Endothelial cell of umbilical vein (primary cell): ENCODE measurements around the gene CEP19. TPM values are rescaled to one million over a fixed set of nuclear protein-coding genes. Genes with fewer than 3 reads are reported as not detected.

ENCODE experiments used
- BruUV-seq: library from RNA; stranded (reverse); fragments of 400-500 nt; replicated peaks from 2 replicates; lab custom pipeline; 2021; lab: Mats Ljungman, UMichigan
- CTCF ChIA-PET: fragments of 300-600, 350-600 bp; sonication (Branson Sonifier 250); formaldehyde crosslinking; loops from one replicate; lab custom pipeline; 2021; ENCODE audit warnings: antibody characterized with exemption, inconsistent platforms; lab: Charles Lee
- POLR2A ChIA-PET: fragments of 300-600, 350-600 bp; sonication (Branson Sonifier 250); formaldehyde crosslinking; loops from one replicate; lab custom pipeline; 2021; ENCODE audit warnings: antibody characterized with exemption, inconsistent platforms; lab: Charles Lee
- DNase-seq: peaks from one replicate; pipeline ENCODE4 v3.0.0-alpha.2; 2011; ENCODE audit warnings: low read depth, low spot score
- FAIRE-seq: peaks from 2 replicates; lab custom pipeline; 2011; peaks lifted over from hg19 to GRCh38; lab: Jason Lieb, UNC
- H2AFZ ChIP-seq: 2 replicates; pipeline ENCODE4 v1.6.0; 2012; ENCODE audit warnings: low read depth, low read length, control low read depth, inconsistent platforms
- H3K27ac ChIP-seq: 2 replicates; pipeline ENCODE4 v1.5.1; 2011; ENCODE audit warnings: low read depth, mild to moderate bottlenecking, control low read depth, low read length, moderate library complexity; ENCODE audit not compliant: insufficient read depth
- H3K27me3 ChIP-seq, 2 experiments: 2 replicates each; pipeline versions ENCODE4 v1.6.0 to v1.6.1; 2011; ENCODE audit warnings: low read length in 2 of 2, mixed read lengths in 1 of 2; ENCODE audit not compliant: control insufficient read depth in 2 of 2, insufficient read depth in 2 of 2
- H3K36me3 ChIP-seq, 2 experiments: 2 replicates in 1 of 2; 3 replicates in 1 of 2; pipeline ENCODE4 v1.5.1; 2011; ENCODE audit warnings: low read length in 2 of 2, mild to moderate bottlenecking in 1 of 2, moderate library complexity in 1 of 2; ENCODE audit not compliant: control insufficient read depth in 2 of 2, insufficient read depth in 2 of 2; ENCODE audit errors: extremely low read depth in 1 of 2
- H3K4me1 ChIP-seq: 3 replicates; pipeline ENCODE4 v1.5.1; 2011; ENCODE audit warnings: mild to moderate bottlenecking, low read length; ENCODE audit not compliant: control insufficient read depth, insufficient read depth; ENCODE audit errors: extremely low read depth
- H3K4me2 ChIP-seq: 2 replicates; pipeline ENCODE4 v1.6.1; 2011; ENCODE audit warnings: low read length, control low read depth, mixed read lengths; ENCODE audit not compliant: insufficient read depth
- H3K4me3 ChIP-seq, 3 experiments: fragments of 200-600 bp in 1 of 3; sonication (generic), shearing (Covaris generic) in 1 of 3; replicated peaks in 1 of 3; 2 replicates each; pipeline ENCODE4 v1.5.1; 2011 to 2016; ENCODE audit warnings: control low read depth in 3 of 3, low read length in 3 of 3, mild to moderate bottlenecking in 2 of 3, inconsistent platforms in 1 of 3, low read depth in 1 of 3, moderate library complexity in 1 of 3; ENCODE audit not compliant: insufficient read depth in 1 of 3
- H3K79me2 ChIP-seq: 2 replicates; pipeline ENCODE4 v1.6.0; 2012; ENCODE audit warnings: low read length, inconsistent platforms; ENCODE audit not compliant: control insufficient read depth, insufficient read depth
- H3K9ac ChIP-seq: replicated peaks from 2 replicates; pipeline ENCODE3; 2011; ENCODE audit warnings: low read length, control low read depth; ENCODE audit not compliant: insufficient read depth; ENCODE audit errors: extremely low read depth
- H3K9me1 ChIP-seq: replicated peaks from 3 replicates; pipeline ENCODE4 v1.6.0; 2011; ENCODE audit warnings: mild to moderate bottlenecking, low read length; ENCODE audit not compliant: control insufficient read depth, insufficient read depth; ENCODE audit errors: extremely low read depth
- H3K9me3 ChIP-seq: replicated peaks from 2 replicates; pipeline ENCODE4 v1.5.1; 2012; ENCODE audit warnings: low read length, inconsistent platforms; ENCODE audit not compliant: control insufficient read depth, insufficient read depth
- H4K20me1 ChIP-seq: replicated peaks from 2 replicates; pipeline ENCODE3; 2011; ENCODE audit warnings: mild to moderate bottlenecking, low read length; ENCODE audit not compliant: control insufficient read depth, insufficient read depth; ENCODE audit errors: extremely low read depth
- EZH2 ChIP-seq: IDR thresholded peaks from 2 replicates; pipeline ENCODE4 v1.6.1; 2012; ENCODE audit warnings: borderline replicate concordance, low read depth, mild to moderate bottlenecking, moderate library complexity, low read length, inconsistent platforms; ENCODE audit not compliant: severe bottlenecking
- FOS ChIP-seq: IDR thresholded peaks from 2 replicates; pipeline ENCODE4 v1.6.1; 2011; ENCODE audit warnings: mild to moderate bottlenecking, low read length, moderate library complexity, borderline replicate concordance; ENCODE audit not compliant: insufficient read depth
- GATA2 ChIP-seq: IDR thresholded peaks from 2 replicates; pipeline ENCODE4 v1.7.0; 2011; ENCODE audit warnings: low read depth, mild to moderate bottlenecking, moderate library complexity, mixed read lengths, low read length; ENCODE audit not compliant: insufficient read length, insufficient read depth
- JUN ChIP-seq: IDR thresholded peaks from 2 replicates; pipeline ENCODE4 v1.6.1; 2011; ENCODE audit warnings: borderline replicate concordance, low read depth; ENCODE audit not compliant: insufficient read length, insufficient read depth
- MYC ChIP-seq: IDR thresholded peaks from one replicate; pipeline ENCODE4 v1.6.1; 2011; ENCODE audit warnings: mild to moderate bottlenecking, low read depth, low read length
- POLR2A ChIP-seq: IDR thresholded peaks from 2 replicates; pipeline ENCODE4 v1.6.1; 2012; ENCODE audit warnings: low read depth, mild to moderate bottlenecking, control low read depth, low read length
- POLR2AphosphoS5 ChIP-seq: IDR thresholded peaks from 2 replicates; pipeline ENCODE4 v1.6.1; 2012; ENCODE audit warnings: low read depth, mild to moderate bottlenecking, control low read depth, low read length, moderate library complexity; ENCODE audit not compliant: insufficient read depth
- dilution Hi-C: fragments of 300-500 bp; cut with MboI; formaldehyde crosslinking; loops from one replicate; pipeline ENCODE4 v1.15.0; 2019; ENCODE audit warnings: low sequenced_read_pairs; ENCODE audit not compliant: extremely low pct_ligation_motif_present
- intact Hi-C: fragments of 100-400 bp; cut with micrococcal nuclease; formaldehyde crosslinking; loops from one replicate; pipeline ENCODE4 v1.10.0; 2022
- polyA plus RNA-seq, 4 experiments: library from polyadenylated mRNA; depleted of rRNA in 3 of 4; stranded (reverse) in 3 of 4; unstranded in 1 of 4; fragments of >200 nt; gene quantifications; 2 replicates each; pipeline versions ENCODE4 v1.2.1 to v1.2.3, GENCODE V29; 2011 to 2012; ENCODE audit warnings: missing spikeins in 1 of 4
- total RNA-seq: library from RNA; stranded (reverse); gene quantifications from 2 replicates; pipeline ENCODE4 v1.2.3, GENCODE V29; 2021
- TF ChIP-seq, protein P1 (sequence below): IDR thresholded peaks from 2 replicates; pipeline ENCODE4 v1.6.1; 2011; ENCODE audit not compliant: insufficient read depth, insufficient read length
- TF ChIP-seq, protein P2 (sequence below), 2 donors: IDR thresholded peaks; 1 replicate in 1 of 2; 2 replicates in 1 of 2; pipeline ENCODE4 v1.5.1; 2011; ENCODE audit warnings: low read length in 2 of 2, mild to moderate bottlenecking in 2 of 2, moderate library complexity in 2 of 2, control low read depth in 1 of 2, inconsistent platforms in 1 of 2, low read depth in 1 of 2; ENCODE audit not compliant: insufficient read depth in 1 of 2; ENCODE audit errors: extremely low read depth in 1 of 2

Gene CEP19
- total and polyA plus RNA-seq, 2 donors (not counting 3 experiments of a cell fraction or from before 2014, with no cell fraction given), result 0.87 to 1.6 TPM

DNA sequence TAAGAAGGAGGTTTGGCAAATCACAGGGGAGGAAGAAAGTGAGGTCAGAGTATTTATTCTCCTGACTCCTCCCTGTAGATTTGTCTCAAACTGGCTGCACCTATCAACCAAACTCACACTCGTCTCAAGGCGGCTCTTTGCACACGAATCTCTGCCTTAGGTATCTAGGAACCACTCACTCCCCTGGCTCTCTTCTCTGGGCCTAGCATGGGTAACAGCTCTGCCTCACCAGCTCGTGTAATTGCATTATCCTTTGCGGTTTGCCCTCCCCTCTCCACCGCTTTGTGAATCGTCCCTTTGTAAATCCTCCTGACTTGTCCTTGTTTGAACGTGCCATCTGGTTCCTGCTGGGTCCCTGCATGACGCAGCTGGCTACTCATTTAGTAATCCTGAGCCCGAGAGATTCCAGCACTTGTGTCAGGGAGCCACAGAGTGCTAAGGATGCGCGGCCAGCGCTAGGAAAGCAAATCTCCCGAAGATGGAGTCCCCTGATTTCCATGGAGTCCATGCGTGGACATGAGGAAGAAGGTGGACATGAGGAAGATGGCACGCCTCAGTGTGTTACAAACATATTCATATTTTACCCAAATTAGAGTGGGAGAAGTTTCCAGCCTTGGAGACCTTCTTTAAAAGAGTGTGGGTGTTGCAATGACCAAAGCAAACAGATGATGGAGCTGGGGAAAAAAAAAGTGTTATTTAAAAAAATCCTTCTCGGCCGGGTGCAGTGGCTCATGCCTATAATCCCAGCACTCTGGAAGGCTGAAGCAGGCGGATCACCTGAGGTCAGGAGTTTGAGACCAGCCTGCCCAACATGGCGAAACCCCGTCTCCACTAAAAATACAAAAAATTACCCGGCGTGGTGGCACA is 45.8 kb downstream of the CEP19 start:
- no TSS peak for BruUV-seq
- Histone ChIP-seq H3K4me2 (no peak overlapping the region), H3K4me3 (no peak overlapping the region), H3K4me1 (peaks cover 7% of the 10 kb centered on the region), H2AFZ (no peak overlapping the region), H3K9me3 (no peaks in the 10 kb centered on the region), H3K36me3 (no peaks in the 10 kb centered on the region), H3K9ac (no peak overlapping the region), H3K9me1 (no peaks in the 10 kb centered on the region), H3K79me2 (no peaks in the 10 kb centered on the region), H3K27ac (no peak overlapping the region), H3K27me3 (peaks cover 0 to 2% of the 10 kb centered on the region in 2 experiments), H4K20me1 (no peaks in the 10 kb centered on the region)
- ChIA-PET POLR2A (no interaction called here), CTCF (no interaction called here)
- no peak for TF ChIP-seq POLR2AphosphoS5
- no peak for FAIRE-seq
- intact Hi-C loops (no loop called here), dilution Hi-C loops (no loop called here)
- no peak for DNase-seq

DNA sequence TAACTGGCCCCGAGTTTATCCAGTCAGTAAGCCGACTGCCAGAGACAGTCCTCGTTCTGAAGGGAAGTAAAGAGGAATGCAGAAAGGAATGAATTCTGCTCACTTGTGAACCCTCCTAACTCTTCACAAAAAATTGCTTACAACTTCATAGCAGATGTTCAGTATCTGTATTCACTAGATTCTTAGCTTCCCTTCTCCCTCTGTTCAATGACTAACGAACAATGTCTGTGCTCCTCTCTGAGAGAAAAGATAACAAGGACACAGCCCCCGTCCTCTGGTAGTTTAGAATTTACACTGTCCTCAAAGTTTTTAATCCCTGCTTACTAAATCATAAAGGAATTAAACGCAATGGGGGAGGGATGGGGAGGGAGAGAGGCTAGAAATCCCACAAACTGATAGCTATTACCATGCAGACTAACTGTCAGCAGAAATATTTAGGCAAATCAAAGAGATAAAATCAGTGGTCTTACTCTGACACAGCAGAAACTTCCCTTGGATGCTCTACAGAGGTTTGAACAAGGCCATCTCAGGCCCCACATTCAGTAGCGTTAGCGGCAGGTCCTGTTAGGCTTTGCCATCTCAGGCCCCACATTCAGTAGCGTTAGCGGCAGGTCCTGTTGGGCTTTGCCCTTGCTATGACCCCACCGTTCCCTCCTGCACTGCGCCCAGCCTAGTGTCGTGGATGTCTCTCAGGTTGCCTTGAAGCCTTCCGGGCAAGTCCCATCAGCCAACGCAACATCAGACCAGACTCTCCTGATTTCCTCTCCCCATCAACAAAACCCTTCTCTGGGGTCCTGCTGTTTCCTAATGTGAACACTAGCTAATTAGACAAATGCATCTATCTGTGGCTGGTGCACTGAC is 49.1 kb downstream of the CEP19 start:
- BruUV-seq, result no TSS peak
- Histone ChIP-seq H3K36me3 (no peaks in the 10 kb centered on the region), H3K9ac (no peak overlapping the region), H3K27ac (no peak overlapping the region), H3K4me3 (no peak overlapping the region), H3K79me2 (no peaks in the 10 kb centered on the region), H3K9me3 (no peaks in the 10 kb centered on the region), H3K27me3 (peaks cover 0 to 2% of the 10 kb centered on the region in 2 experiments), H2AFZ (no peak overlapping the region), H4K20me1 (no peaks in the 10 kb centered on the region), H3K9me1 (no peaks in the 10 kb centered on the region), H3K4me1 (no peaks in the 10 kb centered on the region), H3K4me2 (no peak overlapping the region)
- ChIA-PET POLR2A (no interaction called here), CTCF (interaction anchor here (1.3 to 2.3 kb wide), 2 partner anchors 14 to 53 kb away, joined by 3 to 11 read pairs; no protein-coding TSS in a partner anchor)
- dilution Hi-C loops, result no loop called here
- DNase-seq (no peak), FAIRE-seq (no peak)
- TF ChIP-seq POLR2A, result no peak
- TF ChIP-seq GATA2, result no peak
- TF ChIP-seq, protein P1, sequence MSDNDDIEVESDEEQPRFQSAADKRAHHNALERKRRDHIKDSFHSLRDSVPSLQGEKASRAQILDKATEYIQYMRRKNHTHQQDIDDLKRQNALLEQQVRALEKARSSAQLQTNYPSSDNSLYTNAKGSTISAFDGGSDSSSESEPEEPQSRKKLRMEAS, result no peak
- TF ChIP-seq EZH2, result no peak
- TF ChIP-seq MYC, result no peak
- no peak for TF ChIP-seq POLR2AphosphoS5
- TF ChIP-seq FOS, result no peak
- TF ChIP-seq, protein P2, sequence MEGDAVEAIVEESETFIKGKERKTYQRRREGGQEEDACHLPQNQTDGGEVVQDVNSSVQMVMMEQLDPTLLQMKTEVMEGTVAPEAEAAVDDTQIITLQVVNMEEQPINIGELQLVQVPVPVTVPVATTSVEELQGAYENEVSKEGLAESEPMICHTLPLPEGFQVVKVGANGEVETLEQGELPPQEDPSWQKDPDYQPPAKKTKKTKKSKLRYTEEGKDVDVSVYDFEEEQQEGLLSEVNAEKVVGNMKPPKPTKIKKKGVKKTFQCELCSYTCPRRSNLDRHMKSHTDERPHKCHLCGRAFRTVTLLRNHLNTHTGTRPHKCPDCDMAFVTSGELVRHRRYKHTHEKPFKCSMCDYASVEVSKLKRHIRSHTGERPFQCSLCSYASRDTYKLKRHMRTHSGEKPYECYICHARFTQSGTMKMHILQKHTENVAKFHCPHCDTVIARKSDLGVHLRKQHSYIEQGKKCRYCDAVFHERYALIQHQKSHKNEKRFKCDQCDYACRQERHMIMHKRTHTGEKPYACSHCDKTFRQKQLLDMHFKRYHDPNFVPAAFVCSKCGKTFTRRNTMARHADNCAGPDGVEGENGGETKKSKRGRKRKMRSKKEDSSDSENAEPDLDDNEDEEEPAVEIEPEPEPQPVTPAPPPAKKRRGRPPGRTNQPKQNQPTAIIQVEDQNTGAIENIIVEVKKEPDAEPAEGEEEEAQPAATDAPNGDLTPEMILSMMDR (IDR thresholded peaks at IDR 0.05; ENCODE audit: extremely low read depth in 1 of 2, insufficient read depth in 1 of 2, low read depth in 1 of 2, low read length in 2 of 2), result no peak
- TF ChIP-seq JUN, result no peak
- intact Hi-C loops, result no loop called here
